Osteocyte (in vitro differentiated cells): ENCODE results near the gene TMEM11. TPM values are rescaled to one million over a fixed set of nuclear protein-coding genes. Genes with fewer than 3 reads are reported as not detected.

Experiments
- DNase-seq: peaks from one replicate; pipeline ENCODE4 v3.0.0; 2021; ENCODE audit warnings: mixed read lengths; ENCODE audit not compliant: unreplicated experiment; ENCODE audit errors: extremely low spot score
- H3K27ac Mint-ChIP-seq: one replicate; pipeline ENCODE4 v1.8.0; 2021; ENCODE audit warnings: mild to moderate bottlenecking, mixed read lengths; ENCODE audit not compliant: unreplicated experiment
- H3K27me3 Mint-ChIP-seq: one replicate; pipeline ENCODE4 v1.8.0; 2021; ENCODE audit warnings: mixed read lengths; ENCODE audit not compliant: unreplicated experiment
- H3K36me3 Mint-ChIP-seq: one replicate; pipeline ENCODE4 v1.8.0; 2021; ENCODE audit warnings: mixed read lengths; ENCODE audit not compliant: unreplicated experiment
- H3K4me1 Mint-ChIP-seq: one replicate; pipeline ENCODE4 v1.8.0; 2021; ENCODE audit warnings: mixed read lengths; ENCODE audit not compliant: unreplicated experiment
- H3K4me3 Mint-ChIP-seq: one replicate; pipeline ENCODE4 v1.8.0; 2021; ENCODE audit warnings: mild to moderate bottlenecking, moderate library complexity, mixed read lengths; ENCODE audit not compliant: unreplicated experiment
- H3K9me3 Mint-ChIP-seq: one replicate; pipeline ENCODE4 v1.8.0; 2021; ENCODE audit warnings: mixed read lengths; ENCODE audit not compliant: unreplicated experiment
- total RNA-seq: library from RNA; stranded (reverse); gene quantifications from 2 replicates; pipeline ENCODE4 v1.2.1, GENCODE V29; 2021
- TF ChIP-seq, protein P1 (sequence below): fragments of 200-600 bp; sonication (generic); IDR thresholded peaks from 2 replicates; pipeline ENCODE4 v1.5.0; 2021; ENCODE audit warnings: antibody characterized with exemption, mild to moderate bottlenecking, moderate library complexity

The TMEM11 gene
- total RNA-seq, 1 donor from 2014 or later, result 21.5 TPM

DNA sequence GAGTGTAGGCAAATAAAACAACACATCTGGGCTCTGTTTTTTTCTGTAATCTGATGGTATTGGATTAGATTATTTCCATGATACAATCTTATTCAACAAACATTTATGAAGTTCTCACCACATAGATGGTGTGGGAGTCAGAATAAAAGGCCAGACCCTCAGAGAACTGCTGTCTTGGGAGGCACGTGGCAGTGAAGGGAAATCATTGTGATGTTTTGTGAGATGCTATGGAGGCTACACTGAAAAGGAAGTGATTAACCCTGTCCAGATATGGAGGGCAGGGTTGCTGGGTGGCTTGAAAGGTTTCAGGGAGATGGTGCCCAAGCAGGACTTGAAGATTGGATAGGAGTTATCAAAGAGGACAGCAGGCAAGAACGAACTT lies 51.6 kb downstream of the TMEM11 start:
- H3K27me3 Mint-ChIP-seq, result no peaks in the 10 kb centered on the region
- TF ChIP-seq, protein P1, sequence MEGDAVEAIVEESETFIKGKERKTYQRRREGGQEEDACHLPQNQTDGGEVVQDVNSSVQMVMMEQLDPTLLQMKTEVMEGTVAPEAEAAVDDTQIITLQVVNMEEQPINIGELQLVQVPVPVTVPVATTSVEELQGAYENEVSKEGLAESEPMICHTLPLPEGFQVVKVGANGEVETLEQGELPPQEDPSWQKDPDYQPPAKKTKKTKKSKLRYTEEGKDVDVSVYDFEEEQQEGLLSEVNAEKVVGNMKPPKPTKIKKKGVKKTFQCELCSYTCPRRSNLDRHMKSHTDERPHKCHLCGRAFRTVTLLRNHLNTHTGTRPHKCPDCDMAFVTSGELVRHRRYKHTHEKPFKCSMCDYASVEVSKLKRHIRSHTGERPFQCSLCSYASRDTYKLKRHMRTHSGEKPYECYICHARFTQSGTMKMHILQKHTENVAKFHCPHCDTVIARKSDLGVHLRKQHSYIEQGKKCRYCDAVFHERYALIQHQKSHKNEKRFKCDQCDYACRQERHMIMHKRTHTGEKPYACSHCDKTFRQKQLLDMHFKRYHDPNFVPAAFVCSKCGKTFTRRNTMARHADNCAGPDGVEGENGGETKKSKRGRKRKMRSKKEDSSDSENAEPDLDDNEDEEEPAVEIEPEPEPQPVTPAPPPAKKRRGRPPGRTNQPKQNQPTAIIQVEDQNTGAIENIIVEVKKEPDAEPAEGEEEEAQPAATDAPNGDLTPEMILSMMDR, result no peak
- peaks cover 10% of the 10 kb centered on the region for H3K4me1 Mint-ChIP-seq
- no peak overlapping the region for H3K4me3 Mint-ChIP-seq
- H3K27ac Mint-ChIP-seq, result no peak overlapping the region
- no peaks in the 10 kb centered on the region for H3K9me3 Mint-ChIP-seq
- no peak for DNase-seq
- H3K36me3 Mint-ChIP-seq, result no peaks in the 10 kb centered on the region

DNA sequence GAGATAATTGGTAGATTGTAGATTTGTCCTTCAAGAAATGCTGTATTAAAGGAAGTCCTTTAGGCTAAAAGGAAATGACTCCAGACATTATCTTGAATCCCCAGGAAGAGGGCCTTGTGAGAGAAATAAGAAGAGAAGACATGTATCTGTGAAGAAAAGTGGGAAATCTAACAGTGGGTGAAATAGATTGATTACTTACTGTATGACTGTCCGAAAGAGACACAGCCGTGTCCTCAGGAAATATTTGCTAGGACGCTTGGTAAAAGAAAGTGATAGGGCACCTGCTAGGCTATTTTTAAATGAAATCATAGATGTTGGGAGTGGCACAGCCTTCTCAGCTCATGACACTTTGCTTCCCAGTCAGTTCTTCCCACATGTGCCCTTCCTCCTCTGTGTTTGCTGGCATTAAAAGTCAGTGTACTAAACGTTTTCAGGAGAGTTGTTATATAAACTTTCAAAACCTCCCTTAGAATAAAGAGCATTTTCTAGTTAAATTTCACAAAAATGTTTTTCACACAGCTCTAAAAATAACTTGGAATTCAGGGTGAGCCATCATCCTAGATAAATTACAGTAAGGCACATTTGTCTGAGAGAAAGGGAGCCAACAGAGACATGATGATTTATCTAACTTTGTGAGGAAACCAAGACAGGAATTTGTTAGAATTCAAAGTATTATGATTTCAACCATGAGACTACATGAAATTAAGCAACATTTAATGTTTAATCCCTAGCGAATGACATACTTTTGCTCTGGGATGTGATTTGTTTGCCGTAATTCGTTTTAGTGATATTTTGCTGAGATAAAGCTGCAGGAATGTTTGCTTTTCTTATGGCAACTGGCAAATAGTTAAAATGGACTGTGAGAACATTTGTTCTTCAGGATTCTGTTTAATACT lies 52.2 kb downstream of the TMEM11 start:
- Mint-ChIP-seq H3K4me3 (no peak overlapping the region), H3K9me3 (no peaks in the 10 kb centered on the region), H3K36me3 (no peaks in the 10 kb centered on the region), H3K27ac (peak overlapping the region; percentile 24), H3K27me3 (no peaks in the 10 kb centered on the region), H3K4me1 (peaks cover 10% of the 10 kb centered on the region)
- TF ChIP-seq, protein P1, result no peak
- no peak for DNase-seq

DNA sequence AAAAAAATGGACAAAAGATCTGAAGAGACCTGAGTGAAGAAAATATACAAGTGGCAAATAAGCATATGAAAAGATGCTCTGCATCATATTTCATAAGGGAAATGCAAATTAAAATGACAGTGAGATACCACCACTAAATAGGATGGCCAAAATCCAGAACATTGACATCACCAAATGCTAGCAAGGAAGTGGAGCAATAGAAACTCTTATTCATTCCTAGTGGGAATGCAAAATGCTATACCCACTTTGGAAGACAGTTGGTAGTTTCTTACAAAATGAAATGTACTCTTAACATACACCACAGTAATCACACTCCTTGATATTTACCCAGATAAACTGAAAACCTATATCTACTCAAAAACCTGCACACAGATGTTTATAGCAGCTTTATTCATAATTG lies 53.6 kb downstream of the TMEM11 start:
- no peak for DNase-seq
- Mint-ChIP-seq H3K9me3 (peaks cover 6% of the 10 kb centered on the region), H3K36me3 (no peaks in the 10 kb centered on the region), H3K4me1 (peaks cover 10% of the 10 kb centered on the region), H3K4me3 (no peak overlapping the region), H3K27ac (no peak overlapping the region), H3K27me3 (no peaks in the 10 kb centered on the region)
- TF ChIP-seq, protein P1, result no peak

DNA sequence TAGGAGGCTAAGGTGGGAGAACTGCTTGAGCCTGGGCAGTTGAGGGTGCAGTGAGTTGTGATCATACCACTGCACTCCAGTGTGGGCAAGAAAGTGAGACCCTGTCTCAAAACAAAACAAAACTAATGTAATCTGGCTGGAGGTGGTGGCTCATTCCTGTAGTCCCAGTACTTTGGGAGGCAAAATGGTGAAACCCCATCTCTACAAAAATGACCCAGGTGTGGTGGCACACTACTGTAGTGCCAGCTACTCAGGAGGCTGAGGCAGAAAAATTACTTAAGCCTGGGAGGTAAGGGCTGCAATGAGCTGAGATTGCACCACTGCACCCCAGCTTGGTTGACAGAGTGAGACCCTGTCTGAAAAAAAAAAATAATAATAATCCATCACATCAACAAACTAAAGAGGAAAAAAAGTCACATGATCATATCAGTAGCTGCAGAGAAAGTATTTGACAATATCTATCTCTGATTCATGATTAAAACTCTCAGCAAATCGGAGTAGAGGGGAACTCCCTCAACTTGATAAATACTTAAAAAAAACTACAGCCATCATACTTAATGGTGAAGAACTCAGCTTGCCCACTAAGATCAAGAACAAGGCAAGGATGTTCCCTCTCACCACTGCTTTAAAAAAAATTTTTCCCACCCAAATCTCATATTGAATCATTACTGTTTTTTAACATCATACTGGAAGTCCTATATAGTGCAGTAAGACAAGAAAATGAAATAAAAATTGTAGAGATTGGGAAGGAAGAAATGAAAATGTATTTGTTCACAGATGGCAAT lies 56.2 kb downstream of the TMEM11 start:
- peaks cover 10% of the 10 kb centered on the region for H3K4me1 Mint-ChIP-seq
- no peak overlapping the region for H3K4me3 Mint-ChIP-seq
- peaks cover 30% of the 10 kb centered on the region for H3K9me3 Mint-ChIP-seq
- no peak for DNase-seq
- H3K27me3 Mint-ChIP-seq, result no peaks in the 10 kb centered on the region
- TF ChIP-seq, protein P1, result no peak
- no peak overlapping the region for H3K27ac Mint-ChIP-seq
- peaks cover 3% of the 10 kb centered on the region for H3K36me3 Mint-ChIP-seq

DNA sequence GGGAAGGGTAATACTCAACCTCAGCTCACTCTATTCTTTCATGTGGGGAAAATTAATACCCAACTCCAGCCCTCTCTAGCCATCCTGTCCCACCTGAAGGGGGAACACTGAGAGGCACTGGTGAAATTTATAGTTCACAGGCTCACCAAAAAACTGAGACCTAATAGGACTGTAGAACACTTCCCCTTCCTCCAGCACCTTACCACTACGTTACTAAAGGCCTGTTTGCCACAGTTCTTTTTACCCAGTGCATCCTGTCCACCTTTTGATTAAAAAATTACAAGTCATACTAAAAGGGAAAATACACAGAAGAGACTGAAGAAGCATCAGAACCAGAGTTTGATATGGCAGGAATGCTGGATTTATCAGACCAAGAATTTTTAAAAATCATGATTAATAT lies 61.2 kb downstream of the TMEM11 start:
- Mint-ChIP-seq H3K4me3 (no peak overlapping the region), H3K9me3 (peaks cover 47% of the 10 kb centered on the region), H3K27me3 (no peaks in the 10 kb centered on the region), H3K27ac (no peak overlapping the region), H3K36me3 (peaks cover 12% of the 10 kb centered on the region), H3K4me1 (no peaks in the 10 kb centered on the region)
- no peak for DNase-seq
- TF ChIP-seq, protein P1, result no peak
